Renal pelvis (tissue), 4 donors: ENCODE measurements around the gene MRPL37. TPM values are rescaled to one million over a fixed set of nuclear protein-coding genes. Genes with fewer than 3 reads are reported as not detected.

Source experiments
- DNase-seq: peaks from one replicate; pipeline ENCODE4 v3.0.0-alpha.2; 2013
- polyA plus RNA-seq, 3 donors: library from polyadenylated mRNA; unstranded; fragments of 120-200 nt; gene quantifications; one replicate each; pipeline ENCODE4 v1.2.1, GENCODE V29; 2013; ENCODE audit not compliant: insufficient read length in 3 of 3

The MRPL37 gene
- polyA plus RNA-seq, 3 donors = 80.0 to 89.0 (median 85.8) TPM

- no peak for DNase-seq
Measured at GRCh38 chr1:54168206-54168965, 31.6 kb upstream of the MRPL37 start.

- DNase-seq = no peak
Measured at GRCh38 chr1:54169068-54169467, 30.9 kb upstream of the MRPL37 start.

GRCh38 chr1:54171016-54171415 lies 29.0 kb upstream of the MRPL37 start:
- DNase-seq = no peak

DNA sequence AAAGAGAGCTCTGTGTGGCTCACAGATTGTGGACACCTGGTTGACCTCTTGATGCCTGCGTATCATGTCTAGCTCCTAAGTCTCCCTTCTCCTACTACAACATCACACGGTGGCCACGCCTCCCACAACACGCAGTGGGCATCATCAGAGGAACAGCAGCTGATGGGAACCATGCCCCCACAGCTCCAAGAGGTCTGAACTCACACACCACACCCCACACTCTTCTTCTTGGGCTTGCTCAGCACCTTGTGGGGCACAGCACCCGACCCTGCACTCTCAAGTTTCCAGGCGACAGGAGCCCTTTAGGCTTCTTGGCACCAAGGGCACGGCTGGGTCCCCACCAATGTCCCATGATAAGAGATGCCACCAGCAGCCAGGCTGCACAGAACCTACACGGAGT lies 28.4 kb upstream of the MRPL37 start:
- no peak for DNase-seq

- no peak for DNase-seq
Measured at GRCh38 chr1:54172614-54173599, 27.1 kb upstream of the MRPL37 start.

DNA sequence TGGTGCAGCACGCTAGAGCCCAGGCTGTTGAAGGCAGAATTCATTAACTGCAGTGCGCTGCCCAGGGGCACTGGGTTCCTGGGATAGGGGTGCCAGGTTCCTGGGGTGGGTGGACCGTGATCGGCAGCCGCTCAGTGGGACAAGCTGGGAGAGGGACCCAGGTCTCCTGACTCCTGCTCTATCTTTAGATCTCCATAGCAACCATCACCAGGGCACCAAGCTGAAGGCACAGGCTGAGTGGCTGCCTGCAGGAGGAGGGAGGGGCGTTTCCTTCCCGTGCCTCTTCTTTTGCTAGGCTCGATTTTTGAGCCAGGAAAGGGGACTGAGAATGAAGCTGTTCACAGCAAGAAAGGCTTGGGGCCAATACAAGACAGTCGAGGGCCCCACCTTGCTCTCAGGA lies 26.3 kb upstream of the MRPL37 start:
- no peak for DNase-seq

- DNase-seq = no peak
Measured at GRCh38 chr1:54174106-54174505, 25.9 kb upstream of the MRPL37 start.

DNA sequence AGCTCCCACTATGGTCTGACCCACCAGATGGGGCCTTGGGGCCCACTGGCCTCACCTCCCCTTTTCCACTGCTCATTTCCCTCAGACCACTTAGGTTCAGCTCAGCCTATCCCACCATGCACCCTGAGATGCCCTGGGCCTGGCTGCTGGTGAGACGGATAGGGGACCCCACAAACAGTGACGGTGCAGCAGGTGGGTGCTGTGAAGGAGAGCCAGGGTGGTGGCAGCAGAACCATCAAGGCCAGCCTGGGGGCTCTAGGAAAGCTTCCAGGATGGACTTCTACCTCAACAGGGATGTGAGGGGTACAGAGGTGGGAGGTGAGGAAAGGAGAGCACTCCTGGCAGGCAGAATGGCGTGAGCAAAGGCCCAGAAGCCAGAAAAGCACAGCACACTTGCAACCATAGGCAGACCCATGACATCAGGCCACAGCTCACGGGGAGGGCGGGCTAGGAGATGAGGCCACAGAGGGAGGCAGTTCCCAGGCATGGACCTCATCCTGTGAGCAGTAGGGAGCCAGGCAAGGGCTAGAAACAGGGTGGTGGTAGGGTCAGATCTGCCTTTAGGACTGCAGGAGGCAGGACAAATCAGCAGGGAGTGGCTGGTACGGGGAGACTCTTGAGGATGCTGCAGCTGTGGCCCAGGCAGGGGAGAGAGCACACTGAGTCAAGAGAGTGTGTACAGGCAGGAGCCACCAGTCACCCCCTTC lies 23.2 kb upstream of the MRPL37 start:
- DNase-seq = no peak

GRCh38 chr1:54177726-54178125 lies 22.2 kb upstream of the MRPL37 start:
- no peak for DNase-seq

DNA sequence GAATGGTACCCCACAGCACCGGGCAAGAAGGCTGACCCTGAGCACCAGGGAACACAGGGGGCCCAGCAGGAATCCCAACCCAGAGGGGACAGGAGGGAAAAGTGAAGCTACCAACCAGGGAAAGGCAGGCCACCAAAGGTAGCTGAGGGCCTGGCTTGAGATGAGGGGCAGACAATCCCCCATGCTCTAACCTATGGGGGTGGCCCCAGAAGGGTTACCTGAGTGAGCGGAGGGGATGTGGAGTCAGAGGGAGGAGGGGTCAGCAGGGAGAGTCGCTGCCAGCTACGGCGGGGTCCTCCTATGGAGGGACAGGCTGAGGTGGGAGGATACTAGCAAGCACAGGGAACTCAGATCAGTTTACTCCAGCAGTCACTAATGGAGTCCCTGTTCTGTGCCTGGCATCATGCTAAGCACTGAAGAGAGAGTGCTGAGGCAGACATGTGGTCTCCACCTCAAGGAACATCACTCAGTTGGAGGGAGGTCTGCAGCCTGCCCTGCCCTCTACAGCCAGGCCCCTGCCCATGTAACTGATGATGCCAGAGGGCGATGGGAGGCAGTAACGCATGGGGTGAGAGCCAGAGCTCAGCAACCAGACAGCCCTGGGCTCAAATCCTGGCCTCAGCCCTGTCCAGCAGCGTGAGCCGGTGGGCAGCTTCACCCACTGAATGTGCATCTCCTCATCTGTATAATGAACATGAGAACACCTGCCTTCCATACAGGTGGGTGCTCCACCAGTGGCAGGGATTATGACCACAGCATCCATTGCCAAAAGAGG lies 21.5 kb upstream of the MRPL37 start:
- DNase-seq = no peak

GRCh38 chr1:54180701-54181360 lies 19.1 kb upstream of the MRPL37 start:
- no peak for DNase-seq

GRCh38 chr1:54186056-54186455 lies 13.9 kb upstream of the MRPL37 start:
- no peak for DNase-seq

- no peak for DNase-seq
Measured at GRCh38 chr1:54188291-54188690, 11.7 kb upstream of the MRPL37 start.

GRCh38 chr1:54190526-54190925 lies 9.4 kb upstream of the MRPL37 start:
- DNase-seq = no peak

DNA sequence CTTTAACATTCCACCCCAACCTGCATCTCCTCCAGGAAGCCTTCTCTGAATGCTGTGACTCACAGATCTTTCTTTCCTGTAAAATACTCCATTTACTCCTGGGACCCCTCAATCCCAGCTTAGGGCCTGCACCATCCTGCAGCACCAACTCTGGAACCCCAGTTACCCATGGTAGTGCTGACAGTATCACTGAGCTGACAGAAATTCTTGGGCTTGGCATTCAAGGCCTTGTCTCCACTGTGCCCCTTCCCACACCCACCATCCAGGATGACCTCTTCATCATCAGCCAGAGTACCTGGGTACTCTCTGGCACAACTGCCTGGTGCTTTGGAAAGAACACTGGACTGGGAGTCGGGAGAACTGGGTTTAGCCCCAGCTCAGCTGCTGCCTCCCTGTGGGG lies 8.4 kb upstream of the MRPL37 start:
- no peak for DNase-seq

GRCh38 chr1:54193453-54193852 lies 6.5 kb upstream of the MRPL37 start:
- no peak for DNase-seq

- no peak for DNase-seq
Measured at GRCh38 chr1:54199151-54199764, 709 bp upstream of the MRPL37 start.

DNA sequence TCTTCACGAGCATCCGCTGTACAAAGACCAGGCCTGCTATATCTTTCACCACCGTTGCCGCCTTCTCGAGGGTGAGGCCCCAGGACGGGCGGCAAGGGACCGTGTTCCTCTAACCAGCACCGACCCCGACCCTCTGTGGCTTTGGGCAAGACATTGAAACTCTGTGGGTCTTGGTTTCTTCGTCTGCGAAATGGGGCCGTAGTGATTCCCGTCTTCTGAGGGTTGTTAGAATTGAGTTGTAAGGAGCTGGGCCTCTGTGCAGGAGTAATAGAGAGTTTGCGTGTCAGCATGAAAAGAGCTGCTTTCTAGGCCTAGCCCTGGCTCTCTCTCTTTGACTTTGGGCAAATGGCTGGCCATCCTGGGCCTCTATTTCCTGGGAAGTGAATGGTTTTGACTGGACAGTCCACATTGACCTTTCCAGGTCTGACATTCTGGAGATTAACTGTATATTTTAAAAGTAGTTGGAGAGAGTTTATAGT lies 591 bp downstream of the MRPL37 start:
- DNase-seq = no peak

- DNase-seq = no peak
Measured at GRCh38 chr1:54204199-54204598, 4.2 kb downstream of the MRPL37 start.

GRCh38 chr1:54207287-54207686 lies 7.3 kb downstream of the MRPL37 start:
- no peak for DNase-seq
